OCI-LY7 (cell line): ENCODE measurements around the gene ECI1. TPM values are rescaled to one million over a fixed set of nuclear protein-coding genes. Genes with fewer than 3 reads are reported as not detected.

Experiments
- BruUV-seq: library from RNA; stranded (reverse); fragments of 400-500 nt; replicated peaks from 2 replicates; lab custom pipeline; 2021; lab: Mats Ljungman, UMichigan
- CTCF ChIA-PET: fragments of 300-600 bp; sonication (Branson Sonifier 250); formaldehyde crosslinking; loops from one replicate; lab custom pipeline; 2022; ENCODE audit warnings: antibody characterized with exemption; ENCODE audit not compliant: unreplicated experiment; lab: Charles Lee
- POLR2A ChIA-PET: fragments of 300-600 bp; sonication (Branson Sonifier 250); formaldehyde crosslinking; loops from one replicate; lab custom pipeline; 2022; ENCODE audit warnings: antibody characterized with exemption; lab: Charles Lee
- DNase-seq: peaks from one replicate; pipeline ENCODE4 v3.0.0-alpha.2; 2015; ENCODE audit warnings: low spot score
- H2AFZ ChIP-seq: fragments of 200-600 bp; sonication (generic), shearing (Covaris generic); 2 replicates; pipeline ENCODE4 v1.6.1; 2014; ENCODE audit warnings: mild to moderate bottlenecking, antibody characterized with exemption, low read length, moderate library complexity
- H3K27ac ChIP-seq: fragments of 200-600 bp; sonication (generic); 2 replicates; pipeline ENCODE4 v1.5.1; 2014; ENCODE audit warnings: mixed run types, low read depth, mild to moderate bottlenecking, moderate library complexity, low read length, inconsistent platforms; ENCODE audit not compliant: poor library complexity, severe bottlenecking
- H3K36me3 ChIP-seq: fragments of 200-600 bp; sonication (generic); 2 replicates; pipeline ENCODE4 v1.6.1; 2014; ENCODE audit warnings: mild to moderate bottlenecking, antibody characterized with exemption, low read length, moderate library complexity, mixed read lengths; ENCODE audit not compliant: insufficient read depth
- H3K4me1 ChIP-seq: fragments of 200-600 bp; sonication (generic); 2 replicates; pipeline ENCODE4 v1.5.1; 2014; ENCODE audit warnings: mild to moderate bottlenecking, low read length; ENCODE audit not compliant: insufficient read depth, poor library complexity, severe bottlenecking
- H3K4me2 ChIP-seq: fragments of 200-600 bp; sonication (generic); 2 replicates; pipeline ENCODE4 v1.6.1; 2014; ENCODE audit warnings: mild to moderate bottlenecking, low read length
- H3K4me3 ChIP-seq: fragments of 200-600 bp; sonication (generic); 2 replicates; pipeline ENCODE4 v1.5.1; 2014; ENCODE audit warnings: mild to moderate bottlenecking, low read depth, low read length; ENCODE audit not compliant: poor library complexity, severe bottlenecking
- H3K79me2 ChIP-seq: fragments of 200-600 bp; sonication (generic); 2 replicates; pipeline ENCODE4 v1.6.1; 2016; ENCODE audit warnings: low read depth, mild to moderate bottlenecking, low read length, moderate library complexity, mixed read lengths; ENCODE audit not compliant: insufficient read depth
- H3K9me2 ChIP-seq: fragments of 200-600 bp; sonication (generic); 2 replicates; pipeline ENCODE4 v1.6.1; 2016; ENCODE audit warnings: mild to moderate bottlenecking, low read length, mixed read lengths; ENCODE audit not compliant: insufficient read depth
- H3K9me3 ChIP-seq: fragments of 200-600 bp; sonication (generic); 2 replicates; pipeline ENCODE4 v1.6.1; 2014; ENCODE audit warnings: mild to moderate bottlenecking, mixed run types, low read length, mixed read lengths
- H4K20me1 ChIP-seq: fragments of 200-600 bp; sonication (generic); 2 replicates; pipeline ENCODE4 v1.6.1; 2014; ENCODE audit warnings: mild to moderate bottlenecking, antibody characterized with exemption, low read length, moderate library complexity, mixed read lengths; ENCODE audit not compliant: insufficient read depth
- EZH2phosphoT487 ChIP-seq: fragments of 200-600 bp; sonication (generic); IDR thresholded peaks from 2 replicates; pipeline ENCODE4 v1.6.1; 2018; ENCODE audit warnings: low read depth, borderline replicate concordance, mild to moderate bottlenecking, mixed run types, antibody characterized with exemption, low read length, moderate library complexity, mixed read lengths
- intact Hi-C: fragments of 100-400 bp; cut with micrococcal nuclease; formaldehyde crosslinking; loops from one replicate; pipeline ENCODE4 v1.10.0; 2022; ENCODE audit not compliant: unreplicated experiment
- total RNA-seq, 2 experiments: library from RNA; depleted of rRNA in 1 of 2; stranded (reverse); fragments of >200 nt in 1 of 2; shearing (Covaris generic) in 1 of 2; gene quantifications; 2 replicates each; pipeline ENCODE4 v1.2.3, GENCODE V29; 2014 to 2022
- TF ChIP-seq, protein P1 (sequence below): fragments of 200-600 bp; sonication (generic); conservative IDR thresholded peaks from 2 replicates; pipeline ENCODE4 v1.5.1; 2014; ENCODE audit warnings: mild to moderate bottlenecking, antibody characterized with exemption, low read length, moderate library complexity, mixed read lengths

The ECI1 gene
- total RNA-seq, 2 experiments from 2014 or later: 74.5 to 80.0 TPM

DNA sequence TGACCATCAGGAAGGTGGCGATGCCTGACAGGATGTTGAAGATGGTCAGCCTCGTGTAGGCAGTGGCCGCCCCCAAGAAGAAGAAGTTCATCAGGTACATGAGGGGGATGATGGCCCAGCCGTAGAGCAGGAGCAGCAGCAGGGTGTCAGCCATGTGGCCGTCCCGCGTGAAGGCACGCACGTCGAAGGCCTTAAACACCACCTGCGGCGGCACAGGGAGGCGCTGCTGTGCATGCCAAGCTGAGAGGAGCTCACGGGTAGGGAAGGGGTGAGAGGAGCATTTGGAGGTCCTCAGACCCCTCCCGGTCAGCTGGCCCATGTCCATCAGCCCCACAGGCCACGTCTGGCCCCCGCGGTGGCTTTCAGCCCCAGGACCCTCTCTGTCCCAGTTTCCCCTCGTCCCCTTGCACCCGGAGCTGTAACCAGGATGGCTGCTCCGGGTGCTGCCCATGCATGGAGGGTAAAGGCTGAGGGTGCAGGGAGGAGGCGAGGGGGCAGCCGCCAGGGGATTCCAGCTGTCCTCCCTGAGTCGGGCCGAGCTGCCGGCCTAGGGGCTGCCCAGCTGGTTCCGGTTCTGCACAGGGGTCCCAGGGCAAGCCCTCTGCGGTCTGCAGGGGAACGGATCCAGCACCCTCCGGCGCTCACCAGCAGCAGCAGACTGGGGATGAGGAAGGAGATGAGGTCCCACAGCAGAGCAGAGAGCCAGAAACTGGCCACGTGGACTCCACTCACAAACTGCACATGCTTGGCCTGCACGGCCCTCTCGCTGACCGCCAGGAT lies 33.6 kb upstream of the ECI1 start:
- H3K9me2 ChIP-seq: no peaks in the 10 kb centered on the region

DNA sequence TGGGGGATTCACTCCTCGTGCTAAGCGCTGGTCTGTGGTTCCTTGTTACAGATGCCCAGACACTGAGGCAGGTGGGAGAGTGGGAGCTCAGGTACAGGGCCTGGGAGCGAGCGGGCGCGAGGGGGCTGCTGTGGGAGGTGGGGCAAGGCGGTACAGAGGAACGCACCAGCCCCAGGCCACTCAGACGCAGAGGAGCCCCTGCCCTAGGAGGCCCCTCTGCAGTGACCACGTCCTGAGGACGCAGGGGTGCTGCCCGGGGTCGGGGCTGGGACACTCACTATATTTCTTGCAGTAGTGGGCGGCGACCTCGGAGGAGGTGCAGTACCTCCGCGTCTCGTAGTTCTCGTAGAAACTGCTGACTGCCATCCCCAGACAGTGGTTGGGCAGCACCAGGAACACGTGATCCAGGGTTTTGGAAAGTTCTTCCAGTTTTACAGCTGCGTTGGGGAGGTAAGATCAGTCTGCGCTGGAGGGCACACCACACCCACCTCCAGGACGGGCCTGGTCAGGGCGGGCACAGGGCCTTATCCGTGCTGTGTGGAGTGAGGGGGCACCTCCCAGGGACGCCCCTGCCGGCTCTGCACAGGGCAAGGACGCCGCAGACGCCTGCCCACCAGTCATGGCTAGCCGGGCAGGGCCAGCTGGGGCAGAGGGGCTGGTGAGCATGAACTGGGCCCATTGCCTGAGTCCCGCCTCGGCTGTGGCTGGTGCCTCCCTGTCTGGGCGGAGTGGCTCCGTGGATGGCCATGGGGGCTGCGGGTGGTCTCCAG lies 32.8 kb upstream of the ECI1 start:
- CTCF ChIA-PET: no interaction called here

More for the DNA sequence above, 33.6 kb upstream of the ECI1 start:
- Histone ChIP-seq H3K79me2 (no peaks in the 10 kb centered on the region), H2AFZ (no peak overlapping the region), H3K27ac (no peak overlapping the region), H3K9me3 (no peaks in the 10 kb centered on the region), H3K4me1 (no peaks in the 10 kb centered on the region), H4K20me1 (no peaks in the 10 kb centered on the region; the same call in 1 of the 2 replicates), H3K4me3 (no peak overlapping the region), H3K36me3 (no peaks in the 10 kb centered on the region), H3K4me2 (no peak overlapping the region)
- POLR2A ChIA-PET: no interaction called here
- intact Hi-C loops: no loop called here
- BruUV-seq: no TSS peak
- CTCF ChIA-PET: no interaction called here
- TF ChIP-seq, protein P1, sequence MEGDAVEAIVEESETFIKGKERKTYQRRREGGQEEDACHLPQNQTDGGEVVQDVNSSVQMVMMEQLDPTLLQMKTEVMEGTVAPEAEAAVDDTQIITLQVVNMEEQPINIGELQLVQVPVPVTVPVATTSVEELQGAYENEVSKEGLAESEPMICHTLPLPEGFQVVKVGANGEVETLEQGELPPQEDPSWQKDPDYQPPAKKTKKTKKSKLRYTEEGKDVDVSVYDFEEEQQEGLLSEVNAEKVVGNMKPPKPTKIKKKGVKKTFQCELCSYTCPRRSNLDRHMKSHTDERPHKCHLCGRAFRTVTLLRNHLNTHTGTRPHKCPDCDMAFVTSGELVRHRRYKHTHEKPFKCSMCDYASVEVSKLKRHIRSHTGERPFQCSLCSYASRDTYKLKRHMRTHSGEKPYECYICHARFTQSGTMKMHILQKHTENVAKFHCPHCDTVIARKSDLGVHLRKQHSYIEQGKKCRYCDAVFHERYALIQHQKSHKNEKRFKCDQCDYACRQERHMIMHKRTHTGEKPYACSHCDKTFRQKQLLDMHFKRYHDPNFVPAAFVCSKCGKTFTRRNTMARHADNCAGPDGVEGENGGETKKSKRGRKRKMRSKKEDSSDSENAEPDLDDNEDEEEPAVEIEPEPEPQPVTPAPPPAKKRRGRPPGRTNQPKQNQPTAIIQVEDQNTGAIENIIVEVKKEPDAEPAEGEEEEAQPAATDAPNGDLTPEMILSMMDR: no peak
- no peak for TF ChIP-seq EZH2phosphoT487
- no peak for DNase-seq

More for the DNA sequence above, 32.8 kb upstream of the ECI1 start:
- intact Hi-C loops: no loop called here
- no peak overlapping the region for H3K4me3 ChIP-seq
- no peaks in the 10 kb centered on the region for H3K9me3 ChIP-seq
- no peak overlapping the region for H2AFZ ChIP-seq
- BruUV-seq: no TSS peak
- POLR2A ChIA-PET: no interaction called here
- H3K79me2 ChIP-seq: no peaks in the 10 kb centered on the region
- H3K4me1 ChIP-seq: no peaks in the 10 kb centered on the region
- no peaks in the 10 kb centered on the region; the same call in 1 of the 2 replicates for H4K20me1 ChIP-seq
- no peak for TF ChIP-seq EZH2phosphoT487
- TF ChIP-seq, protein P1: no peak
- no peaks in the 10 kb centered on the region for H3K36me3 ChIP-seq
- no peak overlapping the region for H3K27ac ChIP-seq
- no peak overlapping the region for H3K4me2 ChIP-seq
- no peaks in the 10 kb centered on the region for H3K9me2 ChIP-seq
- DNase-seq: no peak
